ENCODE data around the gene ZCCHC14.

DNA sequence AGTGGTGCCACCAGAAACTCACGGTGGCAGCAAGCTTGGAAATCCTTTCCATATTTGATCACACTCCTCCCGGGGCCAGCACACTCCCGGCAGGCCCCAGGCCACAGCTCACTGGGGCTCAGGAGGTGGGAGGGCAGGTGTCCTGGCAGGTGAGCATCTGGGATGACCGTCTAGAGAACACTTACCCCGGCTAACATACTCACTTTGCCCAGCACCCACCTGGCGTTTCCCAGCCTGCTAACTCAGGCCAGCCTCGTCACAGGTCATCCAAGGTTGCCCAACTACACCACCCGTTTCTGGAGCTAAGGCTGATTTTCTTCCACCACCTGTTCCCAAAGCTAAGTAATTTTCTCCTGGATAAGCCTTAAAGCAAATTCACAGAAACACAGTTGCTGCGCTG lies 134.1 kb downstream of the ZCCHC14 start:
- TF ChIP-seq POLR2AphosphoS5 (IDR thresholded peaks at IDR 0.05; ENCODE audit: low read depth, low read length) = no peak
- no peak for TF ChIP-seq POLR2A (IDR thresholded peaks at IDR 0.05; ENCODE audit: low read depth, low read length)
- no peak for TF ChIP-seq SPI1 (IDR thresholded peaks at IDR 0.05; ENCODE audit: low read depth, low read length)
- no peak for TF ChIP-seq POU2F2 (IDR thresholded peaks at IDR 0.05; ENCODE audit: low read depth, low read length)
